Measurements from ENCODE around the gene TOR2A. TPM values are rescaled to one million over a fixed set of nuclear protein-coding genes. Genes with fewer than 3 reads are reported as not detected.

Gene TOR2A
- total and polyA plus RNA-seq, 9 of the 15 experiments (the other 6 are each of a cell fraction or from before 2014, with no cell fraction given), result 0.80 to 25.9 (median 11.1) TPM

DNA sequence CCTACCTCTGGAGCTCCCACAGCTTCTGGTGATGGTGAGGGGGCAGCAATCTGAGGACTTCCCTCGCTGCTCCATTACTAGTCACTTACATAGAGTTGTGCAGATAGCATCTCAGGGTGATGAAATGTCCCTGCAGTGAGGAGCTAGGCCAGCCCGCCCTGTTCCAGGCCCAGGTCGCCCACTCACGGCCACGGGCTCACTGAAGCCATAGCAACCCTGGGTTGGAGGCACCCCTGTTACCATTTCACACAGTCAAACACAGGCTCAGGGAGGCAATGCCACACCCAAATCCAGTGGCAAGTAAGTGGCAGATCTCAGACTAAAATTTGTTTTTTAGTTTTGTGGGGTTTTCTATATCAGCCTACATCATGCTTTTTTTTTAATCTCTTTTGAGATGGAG lies 23.7 kb upstream of the TOR2A start (continued):
- TF ChIP-seq, protein P1, sequence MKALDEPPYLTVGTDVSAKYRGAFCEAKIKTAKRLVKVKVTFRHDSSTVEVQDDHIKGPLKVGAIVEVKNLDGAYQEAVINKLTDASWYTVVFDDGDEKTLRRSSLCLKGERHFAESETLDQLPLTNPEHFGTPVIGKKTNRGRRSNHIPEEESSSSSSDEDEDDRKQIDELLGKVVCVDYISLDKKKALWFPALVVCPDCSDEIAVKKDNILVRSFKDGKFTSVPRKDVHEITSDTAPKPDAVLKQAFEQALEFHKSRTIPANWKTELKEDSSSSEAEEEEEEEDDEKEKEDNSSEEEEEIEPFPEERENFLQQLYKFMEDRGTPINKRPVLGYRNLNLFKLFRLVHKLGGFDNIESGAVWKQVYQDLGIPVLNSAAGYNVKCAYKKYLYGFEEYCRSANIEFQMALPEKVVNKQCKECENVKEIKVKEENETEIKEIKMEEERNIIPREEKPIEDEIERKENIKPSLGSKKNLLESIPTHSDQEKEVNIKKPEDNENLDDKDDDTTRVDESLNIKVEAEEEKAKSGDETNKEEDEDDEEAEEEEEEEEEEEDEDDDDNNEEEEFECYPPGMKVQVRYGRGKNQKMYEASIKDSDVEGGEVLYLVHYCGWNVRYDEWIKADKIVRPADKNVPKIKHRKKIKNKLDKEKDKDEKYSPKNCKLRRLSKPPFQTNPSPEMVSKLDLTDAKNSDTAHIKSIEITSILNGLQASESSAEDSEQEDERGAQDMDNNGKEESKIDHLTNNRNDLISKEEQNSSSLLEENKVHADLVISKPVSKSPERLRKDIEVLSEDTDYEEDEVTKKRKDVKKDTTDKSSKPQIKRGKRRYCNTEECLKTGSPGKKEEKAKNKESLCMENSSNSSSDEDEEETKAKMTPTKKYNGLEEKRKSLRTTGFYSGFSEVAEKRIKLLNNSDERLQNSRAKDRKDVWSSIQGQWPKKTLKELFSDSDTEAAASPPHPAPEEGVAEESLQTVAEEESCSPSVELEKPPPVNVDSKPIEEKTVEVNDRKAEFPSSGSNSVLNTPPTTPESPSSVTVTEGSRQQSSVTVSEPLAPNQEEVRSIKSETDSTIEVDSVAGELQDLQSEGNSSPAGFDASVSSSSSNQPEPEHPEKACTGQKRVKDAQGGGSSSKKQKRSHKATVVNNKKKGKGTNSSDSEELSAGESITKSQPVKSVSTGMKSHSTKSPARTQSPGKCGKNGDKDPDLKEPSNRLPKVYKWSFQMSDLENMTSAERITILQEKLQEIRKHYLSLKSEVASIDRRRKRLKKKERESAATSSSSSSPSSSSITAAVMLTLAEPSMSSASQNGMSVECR (CRISPR knock-in tag; IDR thresholded peaks at IDR 0.05), result no peak
- TF ChIP-seq, protein P2, sequence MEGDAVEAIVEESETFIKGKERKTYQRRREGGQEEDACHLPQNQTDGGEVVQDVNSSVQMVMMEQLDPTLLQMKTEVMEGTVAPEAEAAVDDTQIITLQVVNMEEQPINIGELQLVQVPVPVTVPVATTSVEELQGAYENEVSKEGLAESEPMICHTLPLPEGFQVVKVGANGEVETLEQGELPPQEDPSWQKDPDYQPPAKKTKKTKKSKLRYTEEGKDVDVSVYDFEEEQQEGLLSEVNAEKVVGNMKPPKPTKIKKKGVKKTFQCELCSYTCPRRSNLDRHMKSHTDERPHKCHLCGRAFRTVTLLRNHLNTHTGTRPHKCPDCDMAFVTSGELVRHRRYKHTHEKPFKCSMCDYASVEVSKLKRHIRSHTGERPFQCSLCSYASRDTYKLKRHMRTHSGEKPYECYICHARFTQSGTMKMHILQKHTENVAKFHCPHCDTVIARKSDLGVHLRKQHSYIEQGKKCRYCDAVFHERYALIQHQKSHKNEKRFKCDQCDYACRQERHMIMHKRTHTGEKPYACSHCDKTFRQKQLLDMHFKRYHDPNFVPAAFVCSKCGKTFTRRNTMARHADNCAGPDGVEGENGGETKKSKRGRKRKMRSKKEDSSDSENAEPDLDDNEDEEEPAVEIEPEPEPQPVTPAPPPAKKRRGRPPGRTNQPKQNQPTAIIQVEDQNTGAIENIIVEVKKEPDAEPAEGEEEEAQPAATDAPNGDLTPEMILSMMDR (IDR thresholded peaks at IDR 0.05 in 2 of 3, conservative IDR thresholded peaks at IDR 0.05 in 1 of 3; ENCODE audit: insufficient read depth in 2 of 3, low read depth in 1 of 3, low read length in 3 of 3), result no peak
- TF ChIP-seq SAP30 (IDR thresholded peaks at IDR 0.05; ENCODE audit: borderline replicate concordance, insufficient read depth, low read depth, low read length, poor library complexity, severe bottlenecking), result no peak
- no peak for TF ChIP-seq EZH2 (IDR thresholded peaks at IDR 0.05; ENCODE audit: borderline replicate concordance, low read depth, low read length)
- TF ChIP-seq SP2 (IDR thresholded peaks at IDR 0.05; ENCODE audit: extremely low read depth, low read depth, low read length, poor library complexity, severe bottlenecking), result no peak
- no peak for TF ChIP-seq KLF6 (CRISPR knock-in tag; IDR thresholded peaks at IDR 0.05; ENCODE audit: borderline replicate concordance)
- peak; percentile 83 for TF ChIP-seq EGR1 (conservative IDR thresholded peaks at IDR 0.05)
- no peak for TF ChIP-seq HSF4 (CRISPR knock-in tag; IDR thresholded peaks at IDR 0.05; ENCODE audit: borderline replicate concordance)
- peak; percentile 90 for TF ChIP-seq CEBPG (CRISPR knock-in tag; IDR thresholded peaks at IDR 0.05)
- TF ChIP-seq CEBPG (tag; conservative IDR thresholded peaks at IDR 0.05 in 1 of 2, IDR thresholded peaks at IDR 0.05 in 1 of 2), result peak; percentile 85 to 91
- no peak for TF ChIP-seq RBM22 (IDR thresholded peaks at IDR 0.05; ENCODE audit: low read depth, low read length, poor library complexity, severe bottlenecking)
- TF ChIP-seq, protein P3, sequence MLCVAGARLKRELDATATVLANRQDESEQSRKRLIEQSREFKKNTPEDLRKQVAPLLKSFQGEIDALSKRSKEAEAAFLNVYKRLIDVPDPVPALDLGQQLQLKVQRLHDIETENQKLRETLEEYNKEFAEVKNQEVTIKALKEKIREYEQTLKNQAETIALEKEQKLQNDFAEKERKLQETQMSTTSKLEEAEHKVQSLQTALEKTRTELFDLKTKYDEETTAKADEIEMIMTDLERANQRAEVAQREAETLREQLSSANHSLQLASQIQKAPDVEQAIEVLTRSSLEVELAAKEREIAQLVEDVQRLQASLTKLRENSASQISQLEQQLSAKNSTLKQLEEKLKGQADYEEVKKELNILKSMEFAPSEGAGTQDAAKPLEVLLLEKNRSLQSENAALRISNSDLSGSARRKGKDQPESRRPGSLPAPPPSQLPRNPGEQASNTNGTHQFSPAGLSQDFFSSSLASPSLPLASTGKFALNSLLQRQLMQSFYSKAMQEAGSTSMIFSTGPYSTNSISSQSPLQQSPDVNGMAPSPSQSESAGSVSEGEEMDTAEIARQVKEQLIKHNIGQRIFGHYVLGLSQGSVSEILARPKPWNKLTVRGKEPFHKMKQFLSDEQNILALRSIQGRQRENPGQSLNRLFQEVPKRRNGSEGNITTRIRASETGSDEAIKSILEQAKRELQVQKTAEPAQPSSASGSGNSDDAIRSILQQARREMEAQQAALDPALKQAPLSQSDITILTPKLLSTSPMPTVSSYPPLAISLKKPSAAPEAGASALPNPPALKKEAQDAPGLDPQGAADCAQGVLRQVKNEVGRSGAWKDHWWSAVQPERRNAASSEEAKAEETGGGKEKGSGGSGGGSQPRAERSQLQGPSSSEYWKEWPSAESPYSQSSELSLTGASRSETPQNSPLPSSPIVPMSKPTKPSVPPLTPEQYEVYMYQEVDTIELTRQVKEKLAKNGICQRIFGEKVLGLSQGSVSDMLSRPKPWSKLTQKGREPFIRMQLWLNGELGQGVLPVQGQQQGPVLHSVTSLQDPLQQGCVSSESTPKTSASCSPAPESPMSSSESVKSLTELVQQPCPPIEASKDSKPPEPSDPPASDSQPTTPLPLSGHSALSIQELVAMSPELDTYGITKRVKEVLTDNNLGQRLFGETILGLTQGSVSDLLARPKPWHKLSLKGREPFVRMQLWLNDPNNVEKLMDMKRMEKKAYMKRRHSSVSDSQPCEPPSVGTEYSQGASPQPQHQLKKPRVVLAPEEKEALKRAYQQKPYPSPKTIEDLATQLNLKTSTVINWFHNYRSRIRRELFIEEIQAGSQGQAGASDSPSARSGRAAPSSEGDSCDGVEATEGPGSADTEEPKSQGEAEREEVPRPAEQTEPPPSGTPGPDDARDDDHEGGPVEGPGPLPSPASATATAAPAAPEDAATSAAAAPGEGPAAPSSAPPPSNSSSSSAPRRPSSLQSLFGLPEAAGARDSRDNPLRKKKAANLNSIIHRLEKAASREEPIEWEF (CRISPR knock-in tag; IDR thresholded peaks at IDR 0.05), result no peak
- TF ChIP-seq, protein P4, sequence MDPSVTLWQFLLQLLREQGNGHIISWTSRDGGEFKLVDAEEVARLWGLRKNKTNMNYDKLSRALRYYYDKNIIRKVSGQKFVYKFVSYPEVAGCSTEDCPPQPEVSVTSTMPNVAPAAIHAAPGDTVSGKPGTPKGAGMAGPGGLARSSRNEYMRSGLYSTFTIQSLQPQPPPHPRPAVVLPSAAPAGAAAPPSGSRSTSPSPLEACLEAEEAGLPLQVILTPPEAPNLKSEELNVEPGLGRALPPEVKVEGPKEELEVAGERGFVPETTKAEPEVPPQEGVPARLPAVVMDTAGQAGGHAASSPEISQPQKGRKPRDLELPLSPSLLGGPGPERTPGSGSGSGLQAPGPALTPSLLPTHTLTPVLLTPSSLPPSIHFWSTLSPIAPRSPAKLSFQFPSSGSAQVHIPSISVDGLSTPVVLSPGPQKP (CRISPR knock-in tag; IDR thresholded peaks at IDR 0.05), result no peak
- no peak for TF ChIP-seq GATA2 (CRISPR knock-in tag; IDR thresholded peaks at IDR 0.05)
- no peak for TF ChIP-seq TEAD2 (tag; IDR thresholded peaks at IDR 0.05)
